Peyer's patch (tissue), 4 donors: ENCODE measurements around the gene KLK7. TPM values are rescaled to one million over a fixed set of nuclear protein-coding genes. Genes with fewer than 3 reads are reported as not detected.

ENCODE experiments used
- DNase-seq, 3 donors: peaks; one replicate each; pipeline ENCODE4 v3.0.0-alpha.2; 2017 to 2019
- H3K27ac ChIP-seq, 4 donors: fragments of 200-600 bp; sonication (generic); one replicate each; pipeline ENCODE4 v1.5.1; 2016 to 2019
- H3K27me3 ChIP-seq, 2 donors: fragments of 200-600 bp; sonication (generic); one replicate each; pipeline ENCODE4 v1.5.1; 2019
- H3K36me3 ChIP-seq, 3 donors: fragments of 200-600 bp; sonication (generic); one replicate each; pipeline ENCODE4 v1.5.1; 2016 to 2019
- H3K4me1 ChIP-seq, 4 donors: fragments of 200-600 bp; sonication (generic); one replicate each; pipeline ENCODE4 v1.5.1; 2016 to 2019
- H3K4me3 ChIP-seq, 4 donors: fragments of 200-600 bp; sonication (generic); 1 replicate in 3 of 4; 2 replicates in 1 of 4; pipeline ENCODE4 v1.5.1; 2016 to 2019; ENCODE audit warnings: mild to moderate bottlenecking in 1 of 4
- H3K9me3 ChIP-seq, 4 donors: fragments of 200-600 bp; sonication (generic); one replicate each; pipeline ENCODE4 v1.5.1; 2016 to 2019; ENCODE audit warnings: mild to moderate bottlenecking in 1 of 4
- POLR2A ChIP-seq, 2 donors: fragments of 450-650 bp; IDR thresholded peaks; one replicate each; pipeline ENCODE4 v1.5.1; 2017; ENCODE audit warnings: antibody characterized with exemption in 2 of 2, mild to moderate bottlenecking in 2 of 2, moderate library complexity in 2 of 2
- total RNA-seq, 4 donors: library from RNA; depleted of rRNA; stranded (reverse); fragments of >200 nt; gene quantifications; one replicate each; pipeline ENCODE4 v1.1.0, GENCODE V29; 2016
- TF ChIP-seq, protein P1 (sequence below), 6 experiments: fragments of 450-650 bp in 4 of 6; fragments of 200-600 bp in 2 of 6; sonication (generic) in 1 of 6; IDR thresholded peaks; one replicate each; pipeline ENCODE4 v1.5.1; 2017 to 2019; ENCODE audit warnings: antibody characterized with exemption in 6 of 6, mild to moderate bottlenecking in 3 of 6, moderate library complexity in 1 of 6

KLK7 gene
- total RNA-seq, 4 donors from 2014 or later: 1.2 to 9.9 TPM; not detected in 2

DNA sequence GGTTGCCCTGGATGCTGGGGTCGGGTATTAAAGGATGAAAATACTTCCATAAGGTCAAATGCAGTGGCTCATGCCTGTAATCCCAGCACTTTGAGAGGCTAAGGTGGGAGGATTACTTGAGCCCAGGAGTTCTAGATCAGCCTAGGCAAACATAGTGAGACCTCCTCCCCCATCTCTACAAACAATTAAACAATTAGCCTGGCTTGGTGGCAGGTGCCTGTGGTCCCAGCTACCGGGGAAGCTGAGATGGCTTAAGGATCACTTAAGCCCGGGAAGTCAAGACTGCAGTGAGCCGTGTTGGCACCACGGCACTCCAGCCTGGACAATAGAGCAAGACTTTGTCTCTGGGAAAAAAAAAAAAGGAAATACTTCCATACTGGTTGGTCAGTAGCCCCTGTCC is 41.2 kb upstream of the KLK7 start:
- H3K27ac ChIP-seq: no peak overlapping the region
- H3K27me3 ChIP-seq: no peaks in the 10 kb centered on the region
- H3K4me1 ChIP-seq: peaks cover 0 to under 1% (median 0%) of the 10 kb centered on the region in 4 donors
- DNase-seq: no peak
- no peaks in the 10 kb centered on the region for H3K36me3 ChIP-seq
- TF ChIP-seq, protein P1, sequence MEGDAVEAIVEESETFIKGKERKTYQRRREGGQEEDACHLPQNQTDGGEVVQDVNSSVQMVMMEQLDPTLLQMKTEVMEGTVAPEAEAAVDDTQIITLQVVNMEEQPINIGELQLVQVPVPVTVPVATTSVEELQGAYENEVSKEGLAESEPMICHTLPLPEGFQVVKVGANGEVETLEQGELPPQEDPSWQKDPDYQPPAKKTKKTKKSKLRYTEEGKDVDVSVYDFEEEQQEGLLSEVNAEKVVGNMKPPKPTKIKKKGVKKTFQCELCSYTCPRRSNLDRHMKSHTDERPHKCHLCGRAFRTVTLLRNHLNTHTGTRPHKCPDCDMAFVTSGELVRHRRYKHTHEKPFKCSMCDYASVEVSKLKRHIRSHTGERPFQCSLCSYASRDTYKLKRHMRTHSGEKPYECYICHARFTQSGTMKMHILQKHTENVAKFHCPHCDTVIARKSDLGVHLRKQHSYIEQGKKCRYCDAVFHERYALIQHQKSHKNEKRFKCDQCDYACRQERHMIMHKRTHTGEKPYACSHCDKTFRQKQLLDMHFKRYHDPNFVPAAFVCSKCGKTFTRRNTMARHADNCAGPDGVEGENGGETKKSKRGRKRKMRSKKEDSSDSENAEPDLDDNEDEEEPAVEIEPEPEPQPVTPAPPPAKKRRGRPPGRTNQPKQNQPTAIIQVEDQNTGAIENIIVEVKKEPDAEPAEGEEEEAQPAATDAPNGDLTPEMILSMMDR (IDR thresholded peaks at IDR 0.05): no peak
- no peak for TF ChIP-seq POLR2A (IDR thresholded peaks at IDR 0.05)
- no peak overlapping the region for H3K4me3 ChIP-seq
- H3K9me3 ChIP-seq: no peaks in the 10 kb centered on the region

DNA sequence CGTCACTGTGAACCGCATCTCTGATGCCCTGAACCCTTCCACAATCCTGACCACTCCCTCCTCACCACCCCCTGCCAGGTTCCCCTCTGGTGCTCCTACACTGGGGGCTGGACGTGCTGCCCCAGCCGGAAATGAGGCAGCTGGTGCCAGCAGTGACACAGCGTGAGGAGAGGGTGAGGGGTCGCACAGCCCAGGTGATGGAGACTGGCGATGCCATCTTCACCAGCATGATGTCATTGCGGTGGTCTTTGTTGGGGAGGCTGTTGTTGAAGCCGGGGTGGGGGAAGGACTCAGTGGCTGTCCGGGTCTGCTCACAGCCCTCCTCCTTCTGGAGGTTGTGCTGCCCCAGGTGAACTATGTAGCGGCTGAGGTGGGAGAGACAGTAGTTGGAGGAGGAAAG is 40.2 kb upstream of the KLK7 start:
- Histone ChIP-seq H3K4me3 (no peak overlapping the region), H3K36me3 (no peaks in the 10 kb centered on the region), H3K27me3 (peaks cover 0 to 8% of the 10 kb centered on the region in 2 donors), H3K4me1 (peaks cover 0 to 10% (median 0%) of the 10 kb centered on the region in 4 donors), H3K9me3 (no peaks in the 10 kb centered on the region), H3K27ac (no peak overlapping the region)
- TF ChIP-seq POLR2A (IDR thresholded peaks at IDR 0.05): no peak
- TF ChIP-seq, protein P1 (IDR thresholded peaks at IDR 0.05): no peak
- DNase-seq: no peak

GRCh38 chr19:51022526-51022925 is 38.8 kb upstream of the KLK7 start:
- H3K4me1 ChIP-seq: peaks cover 0 to 18% (median 0%) of the 10 kb centered on the region in 4 donors
- DNase-seq: no peak
- no peak overlapping the region for H3K27ac ChIP-seq
- H3K9me3 ChIP-seq: no peaks in the 10 kb centered on the region
- H3K36me3 ChIP-seq: no peaks in the 10 kb centered on the region
- peaks cover 0 to 15% of the 10 kb centered on the region in 2 donors for H3K27me3 ChIP-seq
- TF ChIP-seq, protein P1 (IDR thresholded peaks at IDR 0.05): no peak
- no peak for TF ChIP-seq POLR2A (IDR thresholded peaks at IDR 0.05)
- H3K4me3 ChIP-seq: no peak overlapping the region

DNA sequence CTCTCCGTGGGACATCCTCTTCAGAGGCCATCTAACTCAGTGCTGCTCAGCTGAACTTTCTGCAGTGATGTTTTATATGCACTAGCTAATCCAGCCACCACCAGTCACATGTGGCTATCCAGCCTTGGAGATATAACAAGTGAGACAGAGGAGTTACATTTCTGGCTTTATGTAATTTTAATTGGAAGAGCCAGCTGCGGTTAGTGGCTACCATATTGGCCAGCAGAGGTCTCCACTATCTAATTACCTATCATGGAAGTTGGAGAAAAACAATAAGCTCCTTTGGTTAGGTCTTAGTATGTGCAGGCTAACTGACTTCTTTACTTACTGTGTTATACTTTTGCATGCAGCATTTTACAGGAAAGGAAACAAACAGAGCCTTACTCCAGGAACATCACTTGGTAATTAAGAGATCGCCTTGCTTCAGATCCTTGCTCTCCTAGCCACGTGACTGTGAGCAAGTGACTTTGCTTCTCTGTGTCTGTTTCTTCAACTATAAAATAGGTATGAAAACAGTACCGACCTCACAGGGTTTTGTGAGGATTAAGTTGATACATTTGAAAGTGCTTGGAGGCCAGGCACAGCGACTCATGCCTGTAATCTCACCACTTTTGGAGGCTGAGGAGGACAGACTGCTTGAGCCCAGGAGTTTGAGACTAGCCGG is 37.4 kb upstream of the KLK7 start:
- Histone ChIP-seq H3K9me3 (no peaks in the 10 kb centered on the region), H3K36me3 (no peaks in the 10 kb centered on the region), H3K27me3 (peaks cover 0 to 25% of the 10 kb centered on the region in 2 donors), H3K4me3 (no peak overlapping the region), H3K27ac (no peak overlapping the region), H3K4me1 (peaks cover 0 to 28% (median 0%) of the 10 kb centered on the region in 4 donors)
- DNase-seq: no peak
- TF ChIP-seq, protein P1 (IDR thresholded peaks at IDR 0.05): peak in 5 of 6 experiments; percentile 23 to 65 (median 56)
- TF ChIP-seq POLR2A (IDR thresholded peaks at IDR 0.05): no peak

GRCh38 chr19:51019544-51019925 is 35.8 kb upstream of the KLK7 start, which contains the start of gene KLK10:
Gene KLK10 (minus strand): TSS chr19:51019709. CDS start chr19:51019130, 579 bp downstream.
- Histone ChIP-seq H3K9me3 (no peaks in the 10 kb centered on the region), H3K36me3 (no peaks in the 10 kb centered on the region), H3K27ac (peak within 1 kb of the TSS in 1 of 4 donors; percentile 12), H3K27me3 (peaks cover 0 to 25% of the 10 kb centered on the region in 2 donors), H3K4me3 (peak within 1 kb of the TSS in 3 of 4 donors; percentile 22 to 39 (median 36)), H3K4me1 (peaks cover 0 to 28% (median 0%) of the 10 kb centered on the region in 4 donors)
- TF ChIP-seq POLR2A (IDR thresholded peaks at IDR 0.05): no peak
- no peak for DNase-seq

DNA sequence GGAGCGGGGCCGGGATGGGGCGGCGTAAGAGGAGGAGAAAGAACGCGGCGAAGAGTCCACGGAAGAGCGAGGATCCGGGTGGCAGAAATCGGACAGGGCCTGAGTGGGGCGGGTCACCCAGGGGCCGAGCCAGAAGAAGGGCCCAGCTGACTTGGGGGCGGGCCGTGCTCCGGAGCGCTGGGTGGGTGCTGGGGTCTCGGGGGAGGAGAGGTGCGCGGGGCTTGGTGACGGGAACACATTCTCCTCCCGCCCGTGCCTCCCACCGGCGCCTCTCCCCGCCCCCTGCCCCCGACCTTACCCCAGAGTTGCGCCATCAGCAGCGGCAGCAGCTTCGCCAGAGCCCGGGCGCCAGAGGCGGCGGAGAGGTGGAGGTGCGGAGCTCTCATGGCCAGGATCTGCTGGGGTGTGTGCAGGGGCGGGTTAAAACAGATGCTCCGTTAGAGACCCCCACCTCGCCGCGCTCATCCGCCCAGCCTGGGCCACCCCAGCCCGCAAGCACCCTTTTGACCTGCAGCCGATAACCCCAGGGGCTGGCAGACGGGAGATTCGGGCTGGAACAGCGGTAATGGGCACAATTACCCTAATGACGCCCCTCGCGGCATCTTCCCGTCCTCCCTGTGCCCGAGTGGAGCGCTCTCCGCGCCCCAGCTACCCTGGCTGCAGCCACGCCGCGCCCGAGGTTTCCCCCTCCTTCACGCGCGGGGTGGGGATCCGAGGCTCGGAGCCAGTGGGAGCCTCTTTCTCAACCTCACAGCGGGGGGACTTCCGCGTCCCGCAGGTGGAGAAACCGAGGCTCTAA is 35.2 kb upstream of the KLK7 start:
- TF ChIP-seq, protein P1 (IDR thresholded peaks at IDR 0.05): no peak
- no peak for TF ChIP-seq POLR2A (IDR thresholded peaks at IDR 0.05)
- peak overlapping the region in 1 of 4 donors; percentile 12 for H3K27ac ChIP-seq
- peak overlapping the region in 3 of 4 donors; percentile 22 to 39 (median 36) for H3K4me3 ChIP-seq
- no peak for DNase-seq
- H3K36me3 ChIP-seq: no peaks in the 10 kb centered on the region
- H3K4me1 ChIP-seq: peaks cover 0 to 28% (median 0%) of the 10 kb centered on the region in 4 donors
- H3K27me3 ChIP-seq: peaks cover 0 to 25% of the 10 kb centered on the region in 2 donors
- no peaks in the 10 kb centered on the region for H3K9me3 ChIP-seq
